Measurements from ENCODE around the gene REPIN1. TPM values are rescaled to one million over a fixed set of nuclear protein-coding genes. Genes with fewer than 3 reads are reported as not detected.

Gene REPIN1
- total and polyA plus RNA-seq, 12 donors = 47.5 to 294 (median 182) TPM

GRCh38 chr7:150325110-150325611, 43.5 kb upstream of the REPIN1 start:
- peak overlapping the region in 4 of 5 donors; percentile 16 to 97 (median 93) for H3K27ac ChIP-seq
- WGBS, 4 donors = 84 to 96% (median 92%) methylated on average over 10 of the region's 10 CpGs
- TF ChIP-seq CTCF (IDR thresholded peaks at IDR 0.05) (no peak), POLR2A (IDR thresholded peaks at IDR 0.05) (no peak)
- DNase-seq = peak in 5 of 7 donors; percentile 24 to 76 (median 58)
- no peaks in the 10 kb centered on the region for H3K27me3 ChIP-seq
- H3K4me1 ChIP-seq (replicated peaks in 1 of 2) = peaks cover 19 to 54% of the 10 kb centered on the region in 2 donors
- peaks cover 0 to 31% of the 10 kb centered on the region in 2 donors for H3K36me3 ChIP-seq (replicated peaks in 1 of 2)
- intact Hi-C loops (cut with DNase I) = no loop called here
- H3K9me3 ChIP-seq (replicated peaks in 1 of 3) = no peaks in the 10 kb centered on the region
- H3K4me3 ChIP-seq = peak overlapping the region in 1 of 4 donors; percentile 88

GRCh38 chr7:150325901-150326300, 42.7 kb upstream of the REPIN1 start:
- Histone ChIP-seq H3K4me3 (no peak overlapping the region), H3K9me3 (replicated peaks in 1 of 3) (no peaks in the 10 kb centered on the region), H3K27ac (peak overlapping the region in 3 of 5 donors; percentile 90 to 97 (median 96)), H3K27me3 (no peaks in the 10 kb centered on the region), H3K4me1 (replicated peaks in 1 of 2) (peaks cover 19 to 47% of the 10 kb centered on the region in 2 donors), H3K36me3 (replicated peaks in 1 of 2) (peaks cover 0 to 38% of the 10 kb centered on the region in 2 donors)
- WGBS, 4 donors = 88 to 97% (median 96%) methylated on average over 3 to 6 of the region's 6 CpGs
- intact Hi-C loops (cut with DNase I) = no loop called here
- TF ChIP-seq POLR2A (IDR thresholded peaks at IDR 0.05) = no peak
- no peak for TF ChIP-seq CTCF (IDR thresholded peaks at IDR 0.05)
- no peak for DNase-seq

GRCh38 chr7:150326657-150327268, 41.9 kb upstream of the REPIN1 start:
- intact Hi-C loops (cut with DNase I) = no loop called here
- no peaks in the 10 kb centered on the region for H3K9me3 ChIP-seq (replicated peaks in 1 of 3)
- peaks cover 0 to 38% of the 10 kb centered on the region in 2 donors for H3K36me3 ChIP-seq (replicated peaks in 1 of 2)
- peak overlapping the region in 2 of 5 donors; percentile 13 to 90 for H3K27ac ChIP-seq
- WGBS, 4 donors = 79 to 91% (median 85%) methylated on average over 4 of the region's 4 CpGs
- TF ChIP-seq CTCF (IDR thresholded peaks at IDR 0.05) (no peak), POLR2A (IDR thresholded peaks at IDR 0.05) (peak in 1 of 2 donors; percentile 4)
- peaks cover 14 to 38% of the 10 kb centered on the region in 2 donors for H3K4me1 ChIP-seq (replicated peaks in 1 of 2)
- no peaks in the 10 kb centered on the region for H3K27me3 ChIP-seq
- H3K4me3 ChIP-seq = no peak overlapping the region
- DNase-seq = peak in 2 of 7 donors; percentile 10 to 29

GRCh38 chr7:150327308-150327707, 41.3 kb upstream of the REPIN1 start:
- intact Hi-C loops (cut with DNase I) = no loop called here
- 52 to 74% (median 57%) methylated on average over 3 of the region's 3 CpGs for WGBS, 4 donors
- Histone ChIP-seq H3K27me3 (no peaks in the 10 kb centered on the region), H3K36me3 (replicated peaks in 1 of 2) (peaks cover 0 to 43% of the 10 kb centered on the region in 2 donors), H3K4me3 (no peak overlapping the region), H3K27ac (peak overlapping the region in 1 of 5 donors; percentile 13), H3K4me1 (replicated peaks in 1 of 2) (peaks cover 8 to 33% of the 10 kb centered on the region in 2 donors), H3K9me3 (replicated peaks in 1 of 3) (no peaks in the 10 kb centered on the region)
- DNase-seq = peak in 2 of 7 donors; percentile 8 to 48
- TF ChIP-seq POLR2A (IDR thresholded peaks at IDR 0.05) = no peak
- TF ChIP-seq CTCF (IDR thresholded peaks at IDR 0.05) = no peak

Measured in adrenal gland (tissue), 12 donors.